GM23338 (cell line): ENCODE measurements around the gene SHISA7. TPM values are rescaled to one million over a fixed set of nuclear protein-coding genes. Genes with fewer than 3 reads are reported as not detected.

Source experiments
- ATAC-seq: fragments of 200-7000 bp; cut with Tn5 transposase; 3 replicates; pipeline ENCODE4 v1.9.1; 2020
- DNase-seq: peaks from one replicate; pipeline ENCODE4 v3.0.0-alpha.2; 2015; ENCODE audit warnings: low spot score
- H2AFZ ChIP-seq: fragments of 200-600 bp; sonication (generic); 2 replicates; pipeline ENCODE4 v1.8.0; 2016; ENCODE audit warnings: antibody characterized with exemption, mild to moderate bottlenecking, moderate library complexity
- H3F3A ChIP-seq: fragments of 200-600 bp; sonication (generic); replicated peaks from 2 replicates; pipeline ENCODE4 v1.8.0; 2017; ENCODE audit warnings: antibody characterized with exemption, mixed run types, low read depth
- H3K27ac ChIP-seq: fragments of 200-600 bp; sonication (generic); 2 replicates; pipeline ENCODE4 v1.6.1; 2016; ENCODE audit warnings: low read depth
- H3K27me3 ChIP-seq: fragments of 200-600 bp; sonication (generic); 2 replicates; pipeline ENCODE4 v1.8.0; 2016; ENCODE audit warnings: mild to moderate bottlenecking, mixed run types, moderate library complexity; ENCODE audit not compliant: insufficient read depth
- H3K36me3 ChIP-seq: fragments of 200-600 bp; sonication (generic); 2 replicates; pipeline ENCODE4 v1.8.0; 2016; ENCODE audit warnings: mild to moderate bottlenecking; ENCODE audit not compliant: insufficient read depth
- H3K4me1 ChIP-seq: fragments of 200-600 bp; sonication (generic); 2 replicates; pipeline ENCODE4 v1.8.0; 2016; ENCODE audit warnings: mild to moderate bottlenecking, moderate library complexity; ENCODE audit not compliant: insufficient read depth
- H3K4me2 ChIP-seq: fragments of 200-600 bp; sonication (generic); 2 replicates; pipeline ENCODE4 v1.7.1; 2017; ENCODE audit warnings: mixed run types
- H3K4me3 ChIP-seq: fragments of 200-600 bp; sonication (generic); 2 replicates; pipeline ENCODE4 v1.6.1; 2016; ENCODE audit warnings: mixed run types
- H3K79me2 ChIP-seq: fragments of 200-600 bp; sonication (generic); replicated peaks from 2 replicates; pipeline ENCODE4 v1.8.0; 2017; ENCODE audit warnings: mild to moderate bottlenecking; ENCODE audit not compliant: insufficient read depth
- H3K9me2 ChIP-seq: fragments of 200-600 bp; sonication (generic); 2 replicates; pipeline ENCODE4 v1.8.0; 2017; ENCODE audit not compliant: insufficient read depth
- H4K20me1 ChIP-seq: fragments of 200-600 bp; sonication (generic); replicated peaks from 2 replicates; pipeline ENCODE4 v1.8.0; 2017; ENCODE audit warnings: mild to moderate bottlenecking; ENCODE audit not compliant: insufficient read depth
- H3K27ac Mint-ChIP-seq: 2 replicates; pipeline ENCODE4 v1.8.0; 2020; ENCODE audit warnings: inconsistent platforms, mild to moderate bottlenecking, moderate library complexity, mixed read lengths
- H3K27me3 Mint-ChIP-seq: 3 replicates; pipeline ENCODE4 v1.8.0; 2022; ENCODE audit warnings: low read depth, mild to moderate bottlenecking, moderate library complexity, mixed read lengths, inconsistent platforms; ENCODE audit not compliant: insufficient read depth, poor library complexity
- H3K36me3 Mint-ChIP-seq: 3 replicates; pipeline ENCODE4 v1.8.0; 2021; ENCODE audit warnings: low read depth, mild to moderate bottlenecking, inconsistent platforms, moderate library complexity, mixed read lengths
- H3K4me1 Mint-ChIP-seq: 3 replicates; pipeline ENCODE4 v1.8.0; 2020; ENCODE audit warnings: mild to moderate bottlenecking, inconsistent platforms, mixed read lengths
- H3K4me3 Mint-ChIP-seq: 3 replicates; pipeline ENCODE4 v1.8.0; 2021; ENCODE audit warnings: moderate library complexity, mild to moderate bottlenecking, inconsistent platforms, mixed read lengths
- H3K9me3 Mint-ChIP-seq: 3 replicates; pipeline ENCODE4 v1.8.0; 2020; ENCODE audit warnings: moderate library complexity, mild to moderate bottlenecking, inconsistent platforms, mixed read lengths
- CREB1 ChIP-seq: fragments of 250-450 bp; sonication (Bioruptor Pico); IDR thresholded peaks from 2 replicates; pipeline ENCODE4 v1.5.0; 2020; ENCODE audit warnings: low read depth, mild to moderate bottlenecking, moderate library complexity
- EZH2 ChIP-seq: fragments of 200-600 bp; sonication (generic); IDR thresholded peaks from one replicate; pipeline ENCODE4 v1.8.0; 2017; ENCODE audit warnings: antibody characterized with exemption, mild to moderate bottlenecking, low read depth; ENCODE audit not compliant: unreplicated experiment
- EZH2phosphoT487 ChIP-seq: fragments of 200-600 bp; sonication (generic); IDR thresholded peaks from one replicate; pipeline ENCODE4 v1.8.1; 2018; ENCODE audit warnings: antibody characterized with exemption; ENCODE audit not compliant: unreplicated experiment
- JUNB ChIP-seq: IDR thresholded peaks from one replicate; pipeline ENCODE4 v1.6.1; 2016; ENCODE audit warnings: antibody characterized with exemption; ENCODE audit not compliant: unreplicated experiment
- NANOG ChIP-seq: IDR thresholded peaks from 2 replicates; pipeline ENCODE4 v1.6.1; 2016; ENCODE audit warnings: antibody characterized with exemption, borderline replicate concordance
- POLR2AphosphoS5 ChIP-seq: IDR thresholded peaks from 2 replicates; pipeline ENCODE4 v1.6.1; 2016; ENCODE audit warnings: antibody characterized with exemption, low read depth
- REST ChIP-seq: IDR thresholded peaks from one replicate; pipeline ENCODE4 v1.6.1; 2018; ENCODE audit warnings: antibody characterized with exemption; ENCODE audit not compliant: unreplicated experiment
- STAT1 ChIP-seq: IDR thresholded peaks from one replicate; pipeline ENCODE4 v1.6.1; 2016; ENCODE audit warnings: antibody characterized with exemption; ENCODE audit not compliant: unreplicated experiment
- ZNF114 ChIP-seq: fragments of 250-450 bp; sonication (Bioruptor Pico); IDR thresholded peaks from 2 replicates; pipeline ENCODE4 v1.5.0; 2020; ENCODE audit warnings: mild to moderate bottlenecking, moderate library complexity
- ZNF331 ChIP-seq: fragments of 250-450 bp; sonication (Bioruptor Pico); IDR thresholded peaks from 2 replicates; pipeline ENCODE4 v1.5.0; 2020; ENCODE audit warnings: low read depth, mild to moderate bottlenecking, moderate library complexity
- polyA plus RNA-seq: library from polyadenylated mRNA; unstranded; fragments of >200 nt; fragmentation: Nextera tagmentation; extraction: Ambion mirVana; gene quantifications from 2 replicates; pipeline ENCODE4 v1.2.1, GENCODE V29; 2016
- total RNA-seq: library from RNA; depleted of rRNA; stranded (reverse); fragments of >200 nt; shearing (Covaris generic); gene quantifications from 2 replicates; pipeline ENCODE4 v1.2.3, GENCODE V29; 2014
- TF ChIP-seq, protein P1 (sequence below): IDR thresholded peaks from 2 replicates; pipeline ENCODE4 v1.6.1; 2016; ENCODE audit warnings: antibody characterized with exemption
- TF ChIP-seq, protein P2 (sequence below), 2 experiments: fragments of 200-600 bp in 1 of 2; sonication (generic) in 1 of 2; conservative IDR thresholded peaks; 2 replicates each; pipeline versions ENCODE4 v1.5.1 to v1.6.1; 2016 to 2017; ENCODE audit warnings: antibody characterized with exemption in 2 of 2, low read depth in 2 of 2, mild to moderate bottlenecking in 2 of 2, moderate library complexity in 1 of 2

The SHISA7 gene
- total and polyA plus RNA-seq, 2 experiments from 2014 or later, result 0.32 to 1.4 TPM

- Histone ChIP-seq H4K20me1 (no peaks in the 10 kb centered on the region), H3K9me2 (no peaks in the 10 kb centered on the region), H3K4me3 (no peak overlapping the region), H3F3A (peaks cover 17% of the 10 kb centered on the region; the same call in 1 of the 2 replicates), H3K27me3 (no peaks in the 10 kb centered on the region), H3K79me2 (peaks cover 9% of the 10 kb centered on the region), H3K36me3 (no peaks in the 10 kb centered on the region), H3K4me2 (no peak overlapping the region), H3K4me1 (peaks cover 7% of the 10 kb centered on the region; the same call in 1 of the 2 replicates), H3K27ac (no peak overlapping the region), H2AFZ (no peak overlapping the region)
- DNase-seq (no peak), ATAC-seq (no peak)
- H3K36me3 Mint-ChIP-seq, result peaks cover 9% of the 10 kb centered on the region; the same call in 2 of the 3 replicates
- H3K27ac Mint-ChIP-seq, result no peak overlapping the region
- H3K4me1 Mint-ChIP-seq, result peaks cover 37% of the 10 kb centered on the region
- peak overlapping the region; percentile 40 for H3K4me3 Mint-ChIP-seq
- TF ChIP-seq, protein P1, sequence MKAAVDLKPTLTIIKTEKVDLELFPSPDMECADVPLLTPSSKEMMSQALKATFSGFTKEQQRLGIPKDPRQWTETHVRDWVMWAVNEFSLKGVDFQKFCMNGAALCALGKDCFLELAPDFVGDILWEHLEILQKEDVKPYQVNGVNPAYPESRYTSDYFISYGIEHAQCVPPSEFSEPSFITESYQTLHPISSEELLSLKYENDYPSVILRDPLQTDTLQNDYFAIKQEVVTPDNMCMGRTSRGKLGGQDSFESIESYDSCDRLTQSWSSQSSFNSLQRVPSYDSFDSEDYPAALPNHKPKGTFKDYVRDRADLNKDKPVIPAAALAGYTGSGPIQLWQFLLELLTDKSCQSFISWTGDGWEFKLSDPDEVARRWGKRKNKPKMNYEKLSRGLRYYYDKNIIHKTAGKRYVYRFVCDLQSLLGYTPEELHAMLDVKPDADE, result no peak
- TF ChIP-seq STAT1 (no peak), POLR2AphosphoS5 (no peak)
- H3K9me3 Mint-ChIP-seq, result peaks cover 3% of the 10 kb centered on the region; the same call in 2 of the 3 replicates
- peaks cover 23% of the 10 kb centered on the region for H3K27me3 Mint-ChIP-seq
Measured at GRCh38 chr19:55478364-55478763, 35.3 kb upstream of the SHISA7 start.

GRCh38 chr19:55477905-55478304 is 34.8 kb upstream of the SHISA7 start:
- peaks cover 3% of the 10 kb centered on the region; the same call in 2 of the 3 replicates for H3K9me3 Mint-ChIP-seq
- TF ChIP-seq, protein P2, sequence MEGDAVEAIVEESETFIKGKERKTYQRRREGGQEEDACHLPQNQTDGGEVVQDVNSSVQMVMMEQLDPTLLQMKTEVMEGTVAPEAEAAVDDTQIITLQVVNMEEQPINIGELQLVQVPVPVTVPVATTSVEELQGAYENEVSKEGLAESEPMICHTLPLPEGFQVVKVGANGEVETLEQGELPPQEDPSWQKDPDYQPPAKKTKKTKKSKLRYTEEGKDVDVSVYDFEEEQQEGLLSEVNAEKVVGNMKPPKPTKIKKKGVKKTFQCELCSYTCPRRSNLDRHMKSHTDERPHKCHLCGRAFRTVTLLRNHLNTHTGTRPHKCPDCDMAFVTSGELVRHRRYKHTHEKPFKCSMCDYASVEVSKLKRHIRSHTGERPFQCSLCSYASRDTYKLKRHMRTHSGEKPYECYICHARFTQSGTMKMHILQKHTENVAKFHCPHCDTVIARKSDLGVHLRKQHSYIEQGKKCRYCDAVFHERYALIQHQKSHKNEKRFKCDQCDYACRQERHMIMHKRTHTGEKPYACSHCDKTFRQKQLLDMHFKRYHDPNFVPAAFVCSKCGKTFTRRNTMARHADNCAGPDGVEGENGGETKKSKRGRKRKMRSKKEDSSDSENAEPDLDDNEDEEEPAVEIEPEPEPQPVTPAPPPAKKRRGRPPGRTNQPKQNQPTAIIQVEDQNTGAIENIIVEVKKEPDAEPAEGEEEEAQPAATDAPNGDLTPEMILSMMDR (conservative IDR thresholded peaks at IDR 0.05; ENCODE audit: low read depth in 2 of 2), result no peak
- no peak for TF ChIP-seq EZH2
- no peak for TF ChIP-seq POLR2AphosphoS5
- TF ChIP-seq ZNF331 (CRISPR knock-in tag), result no peak
- TF ChIP-seq CREB1, result no peak
- TF ChIP-seq EZH2phosphoT487, result no peak
- no peak for TF ChIP-seq NANOG
- TF ChIP-seq STAT1, result no peak
- no peak for TF ChIP-seq ZNF114 (CRISPR knock-in tag)
- no peak for TF ChIP-seq JUNB
- TF ChIP-seq REST, result no peak

More at GRCh38 chr19:55477905-55478304, 34.8 kb upstream of the SHISA7 start:
- H3K27me3 ChIP-seq, result no peaks in the 10 kb centered on the region
- H3K36me3 ChIP-seq, result no peaks in the 10 kb centered on the region
- H3K27ac ChIP-seq, result no peak overlapping the region
- peaks cover 12% of the 10 kb centered on the region; the same call in 1 of the 2 replicates for H3K4me1 ChIP-seq
- H2AFZ ChIP-seq, result no peak overlapping the region
- no peak for ATAC-seq
- H3K27me3 Mint-ChIP-seq, result peaks cover 23% of the 10 kb centered on the region
- H3K4me3 Mint-ChIP-seq, result peak overlapping the region; percentile 40
- DNase-seq, result no peak
- H3K9me2 ChIP-seq, result no peaks in the 10 kb centered on the region
- H4K20me1 ChIP-seq, result no peaks in the 10 kb centered on the region
- H3K27ac Mint-ChIP-seq, result peak overlapping the region; percentile 12; the same call in 1 of the 2 replicates
- no peak overlapping the region; the same call in 1 of the 2 replicates for H3K4me3 ChIP-seq
- peaks cover 41% of the 10 kb centered on the region for H3K4me1 Mint-ChIP-seq
- peaks cover 21% of the 10 kb centered on the region; the same call in 1 of the 2 replicates for H3F3A ChIP-seq
- peaks cover 9% of the 10 kb centered on the region; the same call in 2 of the 3 replicates for H3K36me3 Mint-ChIP-seq
- H3K79me2 ChIP-seq, result peaks cover 9% of the 10 kb centered on the region
- H3K4me2 ChIP-seq, result peak overlapping the region; percentile 80
